RWPE2 (cell line): Measurements from ENCODE around the gene RFTN1.

Experiments used
- ATAC-seq: fragments of 200-7000 bp; cut with Tn5 transposase; 3 replicates; pipeline ENCODE4 v1.9.1; 2021; ENCODE audit warnings: low read depth
- DNase-seq: peaks from one replicate; pipeline ENCODE4 v3.0.0-alpha.2; 2020; ENCODE audit warnings: low spot score
- H3K27ac ChIP-seq: fragments of 450-650 bp; 2 replicates; pipeline ENCODE4 v1.5.1; 2017; ENCODE audit warnings: mild to moderate bottlenecking; ENCODE audit not compliant: poor library complexity, severe bottlenecking
- H3K27me3 ChIP-seq: fragments of 250-450 bp; sonication (Bioruptor Pico); 2 replicates; pipeline ENCODE4 v1.5.1; 2021; ENCODE audit warnings: mild to moderate bottlenecking, moderate library complexity; ENCODE audit not compliant: insufficient read depth, poor library complexity, severe bottlenecking
- H3K36me3 ChIP-seq: fragments of 250-450 bp; sonication (Bioruptor Pico); 2 replicates; pipeline ENCODE4 v1.5.1; 2020; ENCODE audit warnings: low read depth, mild to moderate bottlenecking, moderate library complexity
- H3K4me1 ChIP-seq: fragments of 250-450 bp; sonication (Bioruptor Pico); 2 replicates; pipeline ENCODE4 v1.5.1; 2021; ENCODE audit warnings: mild to moderate bottlenecking, moderate library complexity; ENCODE audit not compliant: insufficient read depth, poor library complexity, severe bottlenecking
- H3K4me3 ChIP-seq: fragments of 250-450 bp; sonication (Bioruptor Pico); 2 replicates; pipeline ENCODE4 v1.5.1; 2021; ENCODE audit warnings: mild to moderate bottlenecking, moderate library complexity; ENCODE audit not compliant: severe bottlenecking
- H3K9me3 ChIP-seq: fragments of 250-450 bp; sonication (Bioruptor Pico); 2 replicates; pipeline ENCODE4 v1.5.1; 2021; ENCODE audit warnings: mild to moderate bottlenecking, moderate library complexity; ENCODE audit not compliant: severe bottlenecking
- TF ChIP-seq, protein P1 (sequence below): fragments of 450-650 bp; IDR thresholded peaks from one replicate; pipeline ENCODE4 v1.5.1; 2017; ENCODE audit warnings: mild to moderate bottlenecking, moderate library complexity; ENCODE audit not compliant: poor library complexity, severe bottlenecking

RFTN1 gene

DNA sequence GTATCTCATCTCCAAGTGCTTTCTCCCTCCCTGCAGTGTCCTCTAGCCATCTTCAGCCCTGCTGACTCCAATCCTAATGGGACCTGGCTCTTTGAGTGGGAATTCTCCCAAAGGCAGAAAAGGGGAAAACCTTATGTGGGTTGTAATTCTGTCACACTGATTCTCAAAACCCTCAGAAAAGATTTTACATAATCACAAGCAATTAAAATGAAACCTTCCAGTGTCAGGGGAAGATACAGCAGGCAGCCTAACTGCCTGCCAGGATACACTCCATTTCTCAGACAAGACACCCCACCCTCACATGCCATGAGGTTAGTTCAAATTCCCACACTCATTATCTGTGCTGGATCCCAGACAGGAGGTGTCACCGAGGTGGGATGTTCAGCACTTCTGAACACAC lies 121.4 kb downstream of the RFTN1 start:
- TF ChIP-seq, protein P1, sequence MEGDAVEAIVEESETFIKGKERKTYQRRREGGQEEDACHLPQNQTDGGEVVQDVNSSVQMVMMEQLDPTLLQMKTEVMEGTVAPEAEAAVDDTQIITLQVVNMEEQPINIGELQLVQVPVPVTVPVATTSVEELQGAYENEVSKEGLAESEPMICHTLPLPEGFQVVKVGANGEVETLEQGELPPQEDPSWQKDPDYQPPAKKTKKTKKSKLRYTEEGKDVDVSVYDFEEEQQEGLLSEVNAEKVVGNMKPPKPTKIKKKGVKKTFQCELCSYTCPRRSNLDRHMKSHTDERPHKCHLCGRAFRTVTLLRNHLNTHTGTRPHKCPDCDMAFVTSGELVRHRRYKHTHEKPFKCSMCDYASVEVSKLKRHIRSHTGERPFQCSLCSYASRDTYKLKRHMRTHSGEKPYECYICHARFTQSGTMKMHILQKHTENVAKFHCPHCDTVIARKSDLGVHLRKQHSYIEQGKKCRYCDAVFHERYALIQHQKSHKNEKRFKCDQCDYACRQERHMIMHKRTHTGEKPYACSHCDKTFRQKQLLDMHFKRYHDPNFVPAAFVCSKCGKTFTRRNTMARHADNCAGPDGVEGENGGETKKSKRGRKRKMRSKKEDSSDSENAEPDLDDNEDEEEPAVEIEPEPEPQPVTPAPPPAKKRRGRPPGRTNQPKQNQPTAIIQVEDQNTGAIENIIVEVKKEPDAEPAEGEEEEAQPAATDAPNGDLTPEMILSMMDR = no peak
- no peak overlapping the region for H3K4me3 ChIP-seq
- DNase-seq = no peak
- H3K4me1 ChIP-seq = no peaks in the 10 kb centered on the region
- no peaks in the 10 kb centered on the region for H3K9me3 ChIP-seq
- ATAC-seq = no peak
- no peak overlapping the region for H3K27ac ChIP-seq
- H3K36me3 ChIP-seq = no peaks in the 10 kb centered on the region
- H3K27me3 ChIP-seq = no peaks in the 10 kb centered on the region

DNA sequence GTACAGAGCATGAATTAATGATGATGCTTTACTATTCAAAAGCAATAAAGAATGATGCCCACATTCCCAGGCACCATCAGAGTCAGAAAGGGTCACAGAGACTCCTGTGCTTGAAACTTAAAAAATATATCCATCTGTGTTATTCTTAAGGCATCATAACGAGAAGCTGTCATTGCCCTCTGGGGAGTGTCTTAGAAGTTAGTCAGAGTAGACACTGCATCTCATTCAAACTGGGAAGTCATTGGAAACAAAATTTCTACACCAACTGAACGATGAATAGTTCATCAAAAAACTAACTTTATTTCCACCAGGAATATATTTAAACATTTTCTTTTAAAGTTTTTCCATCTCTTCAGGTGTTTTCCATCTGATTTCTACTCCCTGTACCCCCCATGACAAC lies 122.9 kb downstream of the RFTN1 start:
- Histone ChIP-seq H3K27ac (no peak overlapping the region), H3K27me3 (no peaks in the 10 kb centered on the region), H3K4me1 (peaks cover 6% of the 10 kb centered on the region), H3K4me3 (no peak overlapping the region), H3K9me3 (no peaks in the 10 kb centered on the region), H3K36me3 (no peaks in the 10 kb centered on the region)
- ATAC-seq (no peak), DNase-seq (no peak)
- TF ChIP-seq, protein P1 = no peak

DNA sequence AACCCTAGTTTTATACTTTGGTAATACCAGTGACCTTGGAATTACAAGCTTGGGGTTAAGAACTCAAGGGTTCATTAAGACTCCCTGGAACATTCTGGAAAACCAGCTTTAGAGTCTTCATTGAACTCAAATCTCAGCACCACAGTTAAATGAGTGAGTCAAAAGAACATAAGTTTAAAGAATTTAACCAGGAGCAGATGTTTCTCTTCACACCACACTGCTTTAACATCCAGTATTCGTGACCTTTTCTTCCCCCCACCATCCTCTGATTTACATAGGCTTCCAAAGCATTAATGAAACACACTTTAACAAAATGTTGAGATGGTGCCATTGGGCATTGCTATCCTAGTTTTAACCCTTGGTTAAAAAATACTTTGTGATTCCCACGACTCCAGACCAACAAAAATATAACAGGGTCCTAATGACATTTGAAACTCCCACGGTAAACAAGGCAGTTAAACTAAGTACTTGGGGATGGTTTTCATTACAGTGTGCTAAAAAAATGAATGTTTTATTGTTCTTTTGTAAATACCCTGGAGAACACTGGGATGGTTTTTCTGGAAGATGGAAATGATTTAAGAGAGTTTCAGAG lies 124.6 kb downstream of the RFTN1 start:
- Histone ChIP-seq H3K9me3 (no peaks in the 10 kb centered on the region), H3K27me3 (no peaks in the 10 kb centered on the region), H3K4me3 (no peak overlapping the region), H3K36me3 (no peaks in the 10 kb centered on the region), H3K4me1 (peaks cover 6% of the 10 kb centered on the region), H3K27ac (no peak overlapping the region)
- DNase-seq = no peak
- TF ChIP-seq, protein P1 = no peak
- ATAC-seq = no peak

DNA sequence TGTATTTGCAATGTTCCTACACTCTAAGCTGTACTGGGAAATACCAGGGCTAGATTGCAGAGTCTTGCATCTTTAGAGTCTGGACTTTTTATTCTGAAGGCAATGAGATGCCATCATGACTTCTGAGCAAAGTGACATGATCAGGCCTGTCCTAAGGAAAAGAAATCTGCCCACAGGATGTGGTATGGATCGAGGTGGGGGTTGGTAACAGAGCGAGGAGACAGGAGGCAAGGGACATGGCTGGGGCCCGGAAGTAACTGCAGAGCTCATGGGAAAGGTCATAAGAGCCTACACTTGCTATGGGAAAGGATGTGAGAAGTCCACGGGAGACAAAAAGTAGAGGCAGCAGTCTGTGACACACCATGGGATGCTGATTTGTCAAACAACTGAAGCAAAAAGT lies 126.9 kb downstream of the RFTN1 start:
- Histone ChIP-seq H3K4me3 (no peak overlapping the region), H3K4me1 (peaks cover 6% of the 10 kb centered on the region), H3K27me3 (no peaks in the 10 kb centered on the region), H3K9me3 (no peaks in the 10 kb centered on the region), H3K27ac (no peak overlapping the region), H3K36me3 (no peaks in the 10 kb centered on the region)
- no peak for DNase-seq
- TF ChIP-seq, protein P1 = no peak
- peak; percentile 52; the same call in 2 of the 3 replicates for ATAC-seq

DNA sequence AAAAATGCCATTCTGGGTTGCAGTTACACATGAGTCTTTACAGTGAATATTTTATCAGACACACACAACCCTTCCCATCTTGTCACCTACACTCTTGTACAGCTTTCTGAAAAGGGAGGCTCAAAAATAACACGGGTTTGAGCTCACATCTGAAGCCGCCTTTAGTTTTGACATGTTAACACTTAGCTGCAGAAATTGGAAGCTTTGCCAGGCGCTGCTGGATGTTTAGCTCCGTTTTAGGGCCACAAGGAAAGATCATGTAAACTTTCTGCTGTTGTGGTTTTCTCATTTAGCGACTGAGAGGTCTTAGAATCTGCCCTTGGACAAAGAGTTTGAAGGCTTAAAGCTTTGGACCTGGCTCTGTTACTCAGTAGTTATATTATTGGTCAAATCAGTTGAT lies 128.3 kb downstream of the RFTN1 start:
- ATAC-seq = no peak
- TF ChIP-seq, protein P1 = no peak
- no peaks in the 10 kb centered on the region for H3K27me3 ChIP-seq
- no peak overlapping the region for H3K27ac ChIP-seq
- no peaks in the 10 kb centered on the region for H3K36me3 ChIP-seq
- peaks cover 6% of the 10 kb centered on the region for H3K4me1 ChIP-seq
- H3K4me3 ChIP-seq = no peak overlapping the region
- no peak for DNase-seq
- no peaks in the 10 kb centered on the region for H3K9me3 ChIP-seq
